GM13976 (cell line): ENCODE data around the gene LRRC8E.
"Not testable (repeated sequence)": the region's sequence is repeated elsewhere in the genome, so short reads cannot be mapped to it uniquely, and the experiment has no call there.

Experiments
- DNase-seq: peaks from one replicate; pipeline ENCODE4 v3.0.0; 2012; ENCODE audit warnings: low spot score
- in situ Hi-C: fragments of 300-500 bp; cut with MboI; formaldehyde crosslinking; loops from one replicate; pipeline ENCODE4 v1.12.0; 2022; ENCODE audit warnings: low sequenced_read_pairs, mixed read lengths, inconsistent platforms; ENCODE audit not compliant: unreplicated experiment
- TF ChIP-seq, protein P1 (sequence below): IDR thresholded peaks from 2 replicates; pipeline ENCODE4 v1.5.1; 2012; ENCODE audit warnings: borderline replicate concordance, mild to moderate bottlenecking; ENCODE audit not compliant: insufficient read depth; ENCODE audit errors: extremely low read depth, missing control alignments, control extremely low read depth

Gene LRRC8E

GRCh38 chr19:7853770-7854128, 34.6 kb upstream of the LRRC8E start:
- in situ Hi-C loops: no loop called here
- TF ChIP-seq, protein P1, sequence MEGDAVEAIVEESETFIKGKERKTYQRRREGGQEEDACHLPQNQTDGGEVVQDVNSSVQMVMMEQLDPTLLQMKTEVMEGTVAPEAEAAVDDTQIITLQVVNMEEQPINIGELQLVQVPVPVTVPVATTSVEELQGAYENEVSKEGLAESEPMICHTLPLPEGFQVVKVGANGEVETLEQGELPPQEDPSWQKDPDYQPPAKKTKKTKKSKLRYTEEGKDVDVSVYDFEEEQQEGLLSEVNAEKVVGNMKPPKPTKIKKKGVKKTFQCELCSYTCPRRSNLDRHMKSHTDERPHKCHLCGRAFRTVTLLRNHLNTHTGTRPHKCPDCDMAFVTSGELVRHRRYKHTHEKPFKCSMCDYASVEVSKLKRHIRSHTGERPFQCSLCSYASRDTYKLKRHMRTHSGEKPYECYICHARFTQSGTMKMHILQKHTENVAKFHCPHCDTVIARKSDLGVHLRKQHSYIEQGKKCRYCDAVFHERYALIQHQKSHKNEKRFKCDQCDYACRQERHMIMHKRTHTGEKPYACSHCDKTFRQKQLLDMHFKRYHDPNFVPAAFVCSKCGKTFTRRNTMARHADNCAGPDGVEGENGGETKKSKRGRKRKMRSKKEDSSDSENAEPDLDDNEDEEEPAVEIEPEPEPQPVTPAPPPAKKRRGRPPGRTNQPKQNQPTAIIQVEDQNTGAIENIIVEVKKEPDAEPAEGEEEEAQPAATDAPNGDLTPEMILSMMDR: no peak
- no peak for DNase-seq

DNA sequence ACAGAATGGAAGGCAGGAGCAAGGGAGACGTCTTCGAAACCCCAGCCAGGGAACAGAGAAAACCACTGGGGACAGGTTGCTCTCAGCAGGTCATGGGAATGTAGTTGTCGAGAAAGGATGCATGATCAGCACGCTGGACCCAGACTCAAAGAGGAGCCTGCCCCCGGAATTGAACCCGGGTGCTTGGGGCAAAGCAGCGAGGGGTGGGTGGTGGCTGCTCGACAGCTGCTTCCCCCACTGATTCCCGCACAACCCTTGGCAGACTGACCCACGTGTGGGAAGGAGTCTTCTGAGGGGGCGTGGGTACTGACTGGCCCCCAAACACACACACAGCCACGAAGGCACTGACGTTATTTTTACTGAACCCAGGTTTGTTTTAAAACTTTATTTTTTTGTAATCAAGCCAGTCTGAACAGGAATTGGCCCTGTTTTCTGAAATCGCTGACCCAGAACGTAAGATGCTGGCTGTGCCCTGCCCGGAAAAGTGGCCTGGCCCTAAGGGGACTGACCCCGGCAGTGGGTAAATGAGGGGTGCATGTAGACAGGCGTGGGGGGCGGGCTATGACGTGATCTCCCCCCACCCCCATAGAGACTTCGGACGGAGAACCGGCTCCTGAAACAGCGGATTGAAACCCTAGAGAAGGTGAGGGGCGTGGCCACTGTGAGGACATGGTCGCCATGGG, 32.7 kb upstream of the LRRC8E start:
- TF ChIP-seq, protein P1: no peak
- no peak for DNase-seq
- in situ Hi-C loops: no loop called here

DNA sequence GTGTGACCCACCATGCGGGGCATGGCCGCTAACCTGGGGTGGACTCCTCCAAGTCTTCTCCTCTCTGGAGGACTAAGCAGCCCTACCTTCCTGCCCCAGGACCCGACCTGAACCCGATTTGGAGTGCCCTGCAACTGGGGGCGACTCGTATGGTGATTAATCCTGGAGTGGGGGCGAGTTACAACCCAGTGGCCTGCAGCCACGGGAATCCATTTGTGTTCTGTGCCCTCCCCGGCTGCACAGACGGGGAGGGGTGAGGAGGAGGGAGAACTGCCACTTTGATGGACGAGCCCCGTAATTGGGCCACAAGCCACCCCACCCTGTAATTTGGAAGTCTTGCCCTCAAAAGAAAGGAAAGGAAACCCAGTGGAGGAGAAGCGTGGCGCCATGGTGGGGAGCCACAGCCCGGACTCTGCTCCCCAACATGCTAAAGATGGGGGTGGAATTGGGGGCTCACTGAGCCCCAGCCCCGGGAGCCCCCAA, 32.2 kb upstream of the LRRC8E start:
- in situ Hi-C loops: no loop called here
- DNase-seq: no peak
- TF ChIP-seq, protein P1: no peak

- TF ChIP-seq, protein P1: no peak
- DNase-seq: no peak
- in situ Hi-C loops: no loop called here
These were observed 31.3 kb upstream of the LRRC8E start for GRCh38 chr19:7856679-7857663.

DNA sequence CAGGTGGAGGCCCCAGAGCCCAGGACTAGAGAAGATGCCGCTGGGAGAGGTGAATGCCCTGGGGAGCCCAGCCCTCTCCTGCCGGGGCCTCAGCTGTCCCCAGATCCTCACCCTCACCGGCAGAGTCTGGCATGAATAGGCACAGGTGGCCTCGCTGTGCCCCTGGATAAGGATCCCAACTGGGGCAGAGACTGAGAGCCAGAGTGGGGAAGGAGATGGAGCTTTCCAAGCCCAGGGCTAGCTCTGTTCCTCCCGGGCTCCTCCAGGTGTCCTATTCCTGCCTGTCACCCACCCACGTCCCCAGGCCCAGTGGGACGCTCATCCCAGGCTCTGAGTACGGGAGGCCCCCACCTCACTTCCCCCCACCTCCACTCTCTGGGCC, 30.6 kb upstream of the LRRC8E start:
- DNase-seq: no peak
- TF ChIP-seq, protein P1: no peak
- in situ Hi-C loops: no loop called here

DNA sequence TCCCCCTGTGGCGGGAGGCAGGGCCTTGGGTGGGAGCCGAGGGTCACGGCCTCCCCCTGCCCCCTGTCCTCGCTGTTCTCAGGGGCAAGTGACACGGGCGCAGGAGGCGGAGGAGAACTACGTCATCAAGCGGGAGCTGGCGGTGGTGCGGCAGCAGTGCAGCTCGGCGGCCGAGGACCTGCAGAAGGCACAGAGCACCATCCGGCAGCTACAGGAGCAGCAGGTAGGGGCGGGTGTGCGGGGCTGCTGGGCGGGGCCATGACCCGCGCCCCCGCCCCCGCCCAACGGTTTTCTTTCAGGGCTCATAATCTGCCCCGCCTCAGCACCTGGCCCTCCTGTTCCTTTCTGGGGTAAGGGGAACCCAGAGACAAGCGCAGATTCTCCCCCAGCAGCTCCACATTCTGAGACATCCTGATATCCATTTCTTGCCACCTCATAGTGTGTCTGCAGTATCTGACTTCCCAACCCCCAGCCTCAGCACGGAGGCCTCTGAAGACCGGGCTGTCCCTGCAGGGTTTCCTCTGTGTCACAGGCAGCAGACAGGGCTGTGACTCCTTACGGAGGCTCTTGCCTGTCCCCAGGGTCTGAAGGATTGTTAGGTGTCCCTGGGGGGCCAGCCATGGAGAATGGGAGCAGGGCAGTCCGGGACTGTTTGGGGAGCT, 30.1 kb upstream of the LRRC8E start:
- DNase-seq: peak; percentile 69
- TF ChIP-seq, protein P1: no peak
- in situ Hi-C loops: no loop called here

DNA sequence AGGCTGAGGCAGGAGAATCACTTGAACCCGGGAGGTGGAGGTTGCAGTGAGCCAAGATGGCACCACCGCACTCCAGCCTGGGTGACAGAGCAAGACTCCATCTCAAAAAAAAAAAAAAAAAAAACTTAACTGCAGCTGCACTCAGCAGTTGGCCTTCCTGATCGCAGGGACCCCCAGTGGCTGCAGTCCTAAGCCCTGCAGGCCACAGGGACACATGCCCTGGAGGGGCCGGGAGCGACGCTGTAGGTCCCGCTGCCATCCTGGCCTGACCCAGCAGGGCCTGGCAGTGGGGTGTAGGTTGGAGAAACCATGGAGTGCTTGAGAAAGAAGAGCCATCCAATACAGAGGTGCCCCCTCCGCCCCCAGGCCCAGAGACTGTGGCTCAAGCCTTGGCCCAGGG, 29.2 kb upstream of the LRRC8E start:
- DNase-seq, in situ Hi-C loops: not testable (repeated sequence)
